ENCODE results near the gene MYH2.

GRCh38 chr17:10589553-10590145 is 40.2 kb upstream of the MYH2 start:
- TF ChIP-seq TAF1 (IDR thresholded peaks at IDR 0.05; ENCODE audit: borderline replicate concordance, insufficient read depth, low read length) (no peak), SIN3A (IDR thresholded peaks at IDR 0.05; ENCODE audit: borderline replicate concordance, insufficient read depth, low read length) (no peak), POLR2AphosphoS5 (IDR thresholded peaks at IDR 0.05; ENCODE audit: low read depth, low read length) (no peak), FOXP2 (optimal IDR thresholded peaks at IDR 0.05; ENCODE audit: borderline replicate concordance, extremely low read depth, extremely low read length, insufficient read depth) (no peak), REST (IDR thresholded peaks at IDR 0.05; ENCODE audit: insufficient read depth in 1 of 2, low read depth in 2 of 2, low read length in 2 of 2) (no peak)

Measured in PFSK-1 (cell line).